ENCODE data around the gene FBXL13. TPM values are rescaled to one million over a fixed set of nuclear protein-coding genes. Genes with fewer than 3 reads are reported as not detected.

FBXL13 gene
- total and polyA plus RNA-seq, 10 of the 15 experiments (the other 5 are each of a cell fraction or from before 2014, with no cell fraction given) = 0.08 to 0.95 (median 0.28) TPM; not detected in 2

GRCh38 chr7:103001210-103001609, 73.4 kb downstream of the FBXL13 start:
- DNase-seq (ENCODE audit: low read depth, low spot score) (no peak), FAIRE-seq (no peak), ATAC-seq (no peak)
- RAD21 ChIA-PET (ENCODE audit: unreplicated experiment) = no interaction called here
- H2AFZ ChIP-seq (ENCODE audit: control insufficient read depth, low read depth, low read length) = no peak overlapping the region
- no peaks in the 10 kb centered on the region for H3K79me2 ChIP-seq (ENCODE audit: control insufficient read depth, insufficient read depth, low read length)
- 2% methylated on average over 2 of the region's 2 CpGs for WGBS (ENCODE audit: insufficient coverage, insufficient replicate concordance, low lambda C conversion rate, missing lambda C conversion rate)
- TF ChIP-seq BHLHE40 (IDR thresholded peaks at IDR 0.05; ENCODE audit: borderline replicate concordance in 1 of 2, low read depth in 2 of 2, low read length in 1 of 2) (no peak), STAT3 (IDR thresholded peaks at IDR 0.05; ENCODE audit: low read depth, low read length) (no peak), YBX1 (IDR thresholded peaks at IDR 0.05) (no peak), ZBTB4 (CRISPR knock-in tag; IDR thresholded peaks at IDR 0.05) (no peak), ZNF274 (IDR thresholded peaks at IDR 0.05; ENCODE audit: insufficient read depth, insufficient read length) (no peak), IKZF1 (conservative IDR thresholded peaks at IDR 0.05) (no peak), TCF12 (IDR thresholded peaks at IDR 0.05; ENCODE audit: low read depth, low read length) (no peak), NFYB (IDR thresholded peaks at IDR 0.05; ENCODE audit: insufficient read depth, low read depth, low read length) (no peak), E2F8 (IDR thresholded peaks at IDR 0.05; ENCODE audit: low read depth, partially characterized antibody) (no peak), HCFC1 (IDR thresholded peaks at IDR 0.05; ENCODE audit: low read length) (no peak), RB1 (IDR thresholded peaks at IDR 0.05; ENCODE audit: borderline replicate concordance) (no peak), RAD51 (IDR thresholded peaks at IDR 0.05) (no peak), ZBED1 (IDR thresholded peaks at IDR 0.05; ENCODE audit: borderline replicate concordance) (no peak), IRF5 (IDR thresholded peaks at IDR 0.05; ENCODE audit: borderline replicate concordance) (no peak), SPI1 (IDR thresholded peaks at IDR 0.05; ENCODE audit: borderline replicate concordance, insufficient read depth, low read depth, low read length) (no peak), MAX (IDR thresholded peaks at IDR 0.05; ENCODE audit: low read depth, low read length) (no peak)
- no peak overlapping the region for H3K27ac ChIP-seq (ENCODE audit: control insufficient read depth, insufficient read depth)
- H3K36me3 ChIP-seq (ENCODE audit: control insufficient read depth in 2 of 2, insufficient read depth in 2 of 2, low read length in 1 of 2) = no peaks in the 10 kb centered on the region
- BruUV-seq (replicated peaks) = no TSS peak
- in situ Hi-C loops (cut with MboI) = no loop called here
- no peaks in the 10 kb centered on the region for H3K4me1 ChIP-seq (ENCODE audit: control insufficient read depth, insufficient read depth, low read length)
- no peaks in the 10 kb centered on the region for H3K27me3 ChIP-seq (replicated peaks in 1 of 2; ENCODE audit: control insufficient read depth in 2 of 2, insufficient read depth in 2 of 2, low read length in 1 of 2)
- no peak overlapping the region for H3K4me3 ChIP-seq
- POLR2A ChIA-PET = no interaction called here
- intact Hi-C loops (cut with micrococcal nuclease; ENCODE audit: unreplicated experiment) = no loop called here
- H4K20me1 ChIP-seq (ENCODE audit: control insufficient read depth, insufficient read depth) = no peaks in the 10 kb centered on the region
- SMC1A ChIA-PET (ENCODE audit: uncharacterized antibody, unreplicated experiment) = no interaction called here
- H3K9ac ChIP-seq (ENCODE audit: control insufficient read depth, insufficient read depth, low read length) = no peak overlapping the region
- H3K9me3 ChIP-seq (replicated peaks; ENCODE audit: control insufficient read depth, insufficient read depth, low read length) = peaks cover 1% of the 10 kb centered on the region; the same call in 2 of the 3 replicates
- H3K4me2 ChIP-seq (ENCODE audit: control insufficient read depth, insufficient read depth) = no peak overlapping the region
- CTCF ChIA-PET = interaction anchor here (0.5 kb wide), 1 partner anchor 1663 kb away, joined by 3 read pairs; no protein-coding TSS in a partner anchor

Data from GM12878 (cell line).